Measurements from ENCODE around the gene LRRC38.
"Not testable (repeated sequence)": the region's sequence is repeated elsewhere in the genome, so short reads cannot be mapped to it uniquely, and the experiment has no call there.

Gene LRRC38, protein sequence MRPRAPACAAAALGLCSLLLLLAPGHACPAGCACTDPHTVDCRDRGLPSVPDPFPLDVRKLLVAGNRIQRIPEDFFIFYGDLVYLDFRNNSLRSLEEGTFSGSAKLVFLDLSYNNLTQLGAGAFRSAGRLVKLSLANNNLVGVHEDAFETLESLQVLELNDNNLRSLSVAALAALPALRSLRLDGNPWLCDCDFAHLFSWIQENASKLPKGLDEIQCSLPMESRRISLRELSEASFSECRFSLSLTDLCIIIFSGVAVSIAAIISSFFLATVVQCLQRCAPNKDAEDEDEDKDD

DNA sequence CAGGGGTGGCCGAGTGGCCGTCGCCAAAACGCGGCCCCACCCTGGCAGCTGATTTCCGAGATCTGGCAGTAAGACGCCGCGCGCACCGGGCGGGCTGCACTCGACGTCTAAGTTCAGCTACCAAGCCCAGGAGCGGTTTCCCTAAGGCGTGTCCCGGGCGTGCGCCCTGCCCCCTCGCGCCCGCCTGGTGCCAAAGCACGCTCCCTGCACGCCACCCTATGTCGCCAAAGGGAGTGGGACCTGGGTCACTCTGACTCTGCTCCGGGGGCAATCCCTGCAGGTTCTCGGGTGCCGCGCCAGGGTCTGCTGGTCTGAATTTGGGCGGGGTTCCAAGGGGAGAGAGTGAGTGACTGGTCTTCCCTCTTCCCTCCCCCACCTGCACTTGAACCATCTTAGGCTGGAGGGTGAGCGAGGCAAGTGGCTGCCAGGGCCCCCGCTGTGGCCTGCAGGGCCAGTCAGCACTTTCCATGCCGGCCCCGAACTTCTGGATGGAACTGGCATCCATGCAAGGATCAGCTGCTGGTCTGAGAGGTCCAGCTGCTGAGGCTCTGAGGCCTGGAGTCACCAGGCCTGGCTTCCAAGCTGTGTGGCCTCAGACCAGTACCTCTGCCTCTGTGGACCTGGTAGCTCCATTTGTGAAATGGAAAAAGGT is at the start of gene LRRC38:
Gene LRRC38 (minus strand): TSS at position 109 of the 652 bp plus-strand sequence. CDS start 410 bp downstream, outside the sequence.
- DNase-seq (ENCODE audit: low spot score) = no peak

DNA sequence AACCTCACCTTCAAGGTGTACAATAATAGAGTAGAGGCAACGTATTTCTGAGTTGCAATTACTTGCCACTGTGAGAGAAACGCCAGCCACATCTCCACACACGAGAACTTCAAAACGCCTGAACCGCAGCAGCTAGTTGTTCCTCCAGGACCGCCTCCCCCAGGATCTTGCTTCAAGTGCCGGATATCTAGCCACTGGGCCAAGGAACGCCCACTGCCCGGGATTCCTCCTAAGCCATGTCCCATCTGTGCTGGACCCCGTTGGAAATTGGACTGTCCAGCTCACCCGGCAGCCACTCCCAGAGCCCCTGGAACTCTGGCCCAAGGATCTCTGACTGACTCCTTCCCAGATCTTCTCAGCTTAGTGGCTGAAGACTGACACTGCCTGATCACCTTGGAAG is 49.2 kb upstream of the LRRC38 start:
- not testable (repeated sequence) for DNase-seq (ENCODE audit: low spot score)

GRCh38 chr1:13560541-13560940 is 46.7 kb upstream of the LRRC38 start:
- no peak for DNase-seq (ENCODE audit: low spot score)

DNA sequence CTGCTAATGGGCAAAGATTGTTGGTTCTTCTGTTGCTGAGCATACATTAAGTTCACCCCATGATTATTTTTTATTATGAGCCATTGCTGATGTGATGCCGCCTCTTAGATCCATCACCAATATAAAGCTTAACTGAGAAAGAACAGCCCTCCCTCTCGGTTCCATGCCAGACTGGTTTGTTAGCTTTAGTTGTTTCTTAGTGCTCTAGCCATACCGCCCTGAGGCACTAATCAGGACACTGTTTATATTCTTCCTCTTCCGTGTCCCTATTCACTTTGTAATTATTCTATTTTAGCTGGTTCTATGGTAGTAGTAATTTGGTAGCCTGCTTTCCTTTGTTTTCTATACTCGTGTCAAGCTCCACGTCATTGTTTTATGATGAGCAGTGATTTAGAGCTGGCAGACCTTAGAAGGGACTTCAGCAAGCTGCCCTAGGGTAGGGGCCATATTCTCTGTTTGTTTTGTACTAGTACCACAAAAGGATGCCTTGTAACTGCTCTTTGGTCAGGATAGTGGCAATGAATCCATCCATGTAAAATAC is 42.5 kb upstream of the LRRC38 start:
- no peak for DNase-seq (ENCODE audit: low spot score)

DNA sequence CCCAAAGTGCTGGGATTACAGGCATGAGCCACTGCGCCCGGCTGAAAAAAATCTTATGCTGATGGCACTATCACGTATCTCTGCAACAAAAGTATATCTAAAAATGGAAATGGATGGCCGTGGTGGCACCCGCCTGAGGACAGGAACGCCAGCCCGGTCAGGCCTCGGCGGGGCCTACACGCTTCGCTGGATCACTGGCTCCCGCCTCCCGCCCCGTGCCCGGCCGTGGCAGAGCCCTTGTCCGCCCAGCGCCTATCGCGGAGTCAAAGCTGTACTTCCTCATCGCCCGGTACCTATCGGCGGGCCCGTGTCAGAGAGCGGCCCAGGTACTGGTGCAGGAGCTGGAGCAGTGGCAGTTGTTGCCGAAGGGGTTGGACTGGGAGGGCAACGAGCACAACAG is 41.0 kb upstream of the LRRC38 start:
- DNase-seq (ENCODE audit: low spot score) = no peak

DNA sequence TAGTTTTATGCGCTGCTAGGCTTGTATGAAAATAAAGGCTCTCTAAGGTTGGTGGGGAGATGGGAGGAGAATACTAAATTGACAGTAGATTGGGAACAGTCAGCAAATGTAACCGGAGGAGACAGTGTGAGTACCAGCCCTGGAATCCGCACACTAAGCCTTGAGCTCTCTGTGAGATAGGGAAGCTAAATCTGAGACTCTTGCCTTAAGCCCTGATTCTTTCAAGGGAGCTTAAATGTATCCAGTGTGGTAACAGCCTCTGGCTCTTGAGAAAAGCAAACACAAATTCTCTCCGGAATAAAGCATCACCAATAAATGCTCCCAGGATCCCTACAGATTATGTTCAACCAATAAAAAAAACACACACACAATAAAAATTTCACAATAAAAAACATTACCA is 36.9 kb upstream of the LRRC38 start:
- DNase-seq (ENCODE audit: low spot score) = no peak

GRCh38 chr1:13549521-13549920 is 35.7 kb upstream of the LRRC38 start:
- no peak for DNase-seq (ENCODE audit: low spot score)

DNA sequence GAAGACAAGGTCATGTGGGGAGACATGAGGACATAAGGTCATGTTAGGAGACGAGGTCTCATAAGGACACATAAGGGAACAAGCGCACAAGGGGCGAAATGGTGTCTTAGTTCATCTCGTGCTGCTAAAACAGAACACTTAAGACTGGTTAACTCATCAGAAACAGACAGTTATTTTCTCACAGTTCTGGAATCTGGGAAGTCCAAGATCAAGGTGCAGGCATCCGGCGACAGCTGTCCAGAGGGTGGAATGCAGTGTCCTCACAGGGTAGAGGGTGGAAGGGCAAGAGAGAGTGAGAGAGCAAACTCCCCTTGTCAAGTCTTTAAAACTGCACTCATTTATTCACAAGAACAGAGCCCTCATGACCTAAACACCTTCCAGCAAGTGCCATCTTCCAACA is 35.2 kb upstream of the LRRC38 start:
- no peak for DNase-seq (ENCODE audit: low spot score)

GRCh38 chr1:13548281-13548680 is 34.5 kb upstream of the LRRC38 start:
- no peak for DNase-seq (ENCODE audit: low spot score)

GRCh38 chr1:13546791-13547190 is 33.0 kb upstream of the LRRC38 start:
- no peak for DNase-seq (ENCODE audit: low spot score)

DNA sequence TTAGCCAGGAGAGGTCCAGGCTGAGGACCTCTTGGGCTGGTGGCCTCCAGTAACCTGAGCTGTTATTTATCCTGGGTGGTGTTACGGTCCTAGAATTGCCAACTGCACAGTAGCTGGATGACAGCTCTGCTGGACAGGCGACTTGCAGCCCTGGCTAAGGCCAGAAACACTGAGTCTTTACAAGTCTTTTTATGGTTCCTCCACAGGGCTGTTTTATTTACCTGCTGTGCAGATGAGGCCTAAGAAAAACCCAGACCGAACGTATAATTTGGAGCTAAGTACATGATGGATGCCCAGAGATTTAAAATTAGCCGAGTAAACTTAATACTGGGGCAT is 30.4 kb upstream of the LRRC38 start:
- DNase-seq (ENCODE audit: low spot score) = no peak

DNA sequence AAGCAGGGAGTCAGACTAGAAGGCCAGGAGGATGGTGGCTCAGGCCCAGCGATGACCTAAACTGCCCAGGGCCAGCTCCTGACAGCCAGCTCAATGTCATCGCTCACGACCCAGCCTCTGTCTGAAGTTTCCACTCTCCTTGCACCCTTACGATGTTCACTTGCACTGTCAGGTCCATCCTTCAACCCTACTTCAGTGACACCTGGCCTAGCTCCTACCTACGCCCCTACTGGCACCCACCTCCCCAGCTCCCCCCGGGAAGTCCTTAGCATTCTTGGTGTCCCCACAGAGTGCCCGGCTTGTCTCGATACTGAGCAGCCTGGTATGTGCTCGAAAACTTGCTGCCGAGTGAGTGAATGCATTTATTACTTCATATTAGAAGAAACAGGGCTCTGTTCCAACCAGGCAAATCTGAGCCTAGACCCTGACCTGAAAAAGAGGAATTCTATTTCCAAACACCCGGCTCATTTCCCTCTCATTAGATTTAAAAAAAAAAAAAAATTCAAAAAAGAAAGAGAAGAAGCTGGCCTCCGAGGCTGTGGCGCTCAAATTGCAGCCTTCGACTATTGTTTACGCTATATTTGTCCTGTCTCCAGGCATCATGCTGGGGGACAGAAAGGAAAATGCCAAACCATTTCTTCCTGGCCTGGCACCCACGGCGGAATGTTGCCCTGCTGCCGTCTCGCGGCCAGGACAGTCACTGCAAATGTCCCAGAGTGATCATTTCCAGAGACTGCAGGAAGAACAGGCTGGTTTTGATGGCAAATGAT is 29.8 kb upstream of the LRRC38 start:
- no peak for DNase-seq (ENCODE audit: low spot score)

GRCh38 chr1:13541435-13542215 is 27.8 kb upstream of the LRRC38 start:
- no peak for DNase-seq (ENCODE audit: low spot score)

DNA sequence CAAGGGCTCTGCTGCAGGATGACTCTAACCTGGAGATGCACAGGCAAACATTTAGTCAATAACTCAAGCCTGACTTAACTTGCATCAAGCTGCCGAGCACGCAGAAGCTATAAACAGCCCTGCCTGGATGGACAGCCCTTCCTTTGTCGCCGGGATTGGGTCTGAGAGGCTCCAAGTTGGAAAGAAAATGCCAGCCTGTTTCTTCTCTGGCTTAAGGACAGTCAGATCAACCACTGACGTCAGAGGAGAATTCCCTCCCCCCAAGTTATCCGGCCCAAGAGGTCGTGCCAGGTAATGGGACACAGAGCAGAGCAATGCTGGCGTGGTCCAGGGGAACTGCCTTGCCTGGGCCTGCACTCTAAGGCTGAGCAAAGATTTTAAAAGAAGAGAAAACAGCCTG is 27.1 kb upstream of the LRRC38 start:
- no peak for DNase-seq (ENCODE audit: low spot score)

- DNase-seq (ENCODE audit: low spot score) = no peak
These were observed 25.9 kb upstream of the LRRC38 start for GRCh38 chr1:13539683-13540082.

DNA sequence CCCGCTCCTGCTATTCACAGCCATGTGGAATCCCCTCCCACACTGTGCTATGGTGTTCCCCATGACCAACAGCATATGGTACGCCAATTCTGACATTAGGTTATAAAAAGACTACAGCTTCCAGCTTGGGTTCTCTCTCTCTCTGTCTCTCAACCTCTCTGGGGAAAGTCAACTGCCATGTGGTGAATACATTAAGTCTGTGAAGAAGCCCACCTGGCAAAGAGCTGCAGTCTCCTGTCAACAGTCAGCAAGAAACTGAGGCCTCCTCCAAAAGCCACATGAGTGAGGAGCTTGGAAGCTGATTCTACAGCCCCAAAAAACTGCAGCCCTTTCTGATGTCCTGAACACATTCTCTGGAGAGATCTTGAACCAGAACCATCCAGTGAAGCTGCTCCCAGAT is 25.0 kb upstream of the LRRC38 start:
- DNase-seq (ENCODE audit: low spot score) = no peak

- no peak for DNase-seq (ENCODE audit: low spot score)
These were observed 22.8 kb upstream of the LRRC38 start for GRCh38 chr1:13536571-13536970.

GRCh38 chr1:13535227-13535626 is 21.4 kb upstream of the LRRC38 start:
- no peak for DNase-seq (ENCODE audit: low spot score)

- no peak for DNase-seq (ENCODE audit: low spot score)
These were observed 14.5 kb upstream of the LRRC38 start for GRCh38 chr1:13528320-13528719.

GRCh38 chr1:13523780-13524477 is 10.1 kb upstream of the LRRC38 start:
- DNase-seq (ENCODE audit: low spot score) = no peak

GRCh38 chr1:13520985-13521384 is 7.2 kb upstream of the LRRC38 start:
- DNase-seq (ENCODE audit: low spot score) = no peak
